HG02571 (cell line): Measurements from ENCODE around the gene AKT3.
A peak's percentile ranks its signal among the peaks of the same experiment; 100 is the strongest.

ENCODE experiments used
- ATAC-seq: cut with Tn5 transposase; IDR thresholded peaks from one replicate; pipeline ENCODE4 v1.9.1; 2021; ENCODE audit warnings: mild to moderate bottlenecking, moderate library complexity; ENCODE audit not compliant: unreplicated experiment

Gene AKT3

DNA sequence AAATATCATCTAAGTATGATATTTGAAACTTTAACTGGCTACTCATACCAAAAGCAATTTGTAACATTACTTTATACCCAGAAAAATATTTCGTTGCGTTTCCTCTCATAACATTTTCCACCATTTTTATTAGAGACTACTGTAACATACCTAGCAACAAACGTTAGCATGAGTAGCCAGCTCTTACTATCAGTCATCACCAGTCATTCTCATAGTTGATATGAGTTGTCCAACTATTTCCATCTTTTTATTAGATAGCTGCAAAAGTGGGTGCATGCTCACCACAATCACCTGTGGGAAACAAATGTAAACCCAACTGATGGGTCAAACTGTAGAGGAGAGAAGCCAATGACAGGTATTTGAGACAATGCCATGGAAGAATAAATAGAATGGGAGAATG is 114.6 kb downstream of the AKT3 start:
- no peak for ATAC-seq

DNA sequence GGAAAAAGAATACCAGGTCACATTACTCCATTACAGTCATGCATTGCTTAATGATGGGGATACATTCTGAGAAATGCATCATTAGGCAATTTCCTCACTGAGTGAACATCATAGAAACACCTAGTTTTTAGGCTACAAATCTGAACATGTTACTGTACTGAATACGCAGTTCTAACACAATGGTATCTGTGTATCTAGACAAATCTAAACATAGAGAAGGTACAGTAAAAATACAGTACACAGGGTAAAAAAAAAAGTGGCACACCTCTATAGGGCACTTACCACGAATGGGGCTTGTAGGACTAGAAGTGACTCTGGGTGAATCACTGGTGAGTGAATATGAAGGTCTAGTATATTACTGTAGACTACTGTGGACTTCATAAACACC is 115.7 kb downstream of the AKT3 start:
- ATAC-seq, result no peak

GRCh38 chr1:243733670-243734307 is 116.3 kb downstream of the AKT3 start:
- ATAC-seq, result no peak

- no peak for ATAC-seq
These were observed 117.4 kb downstream of the AKT3 start for GRCh38 chr1:243732637-243733036.

GRCh38 chr1:243731974-243732625 is 117.9 kb downstream of the AKT3 start:
- ATAC-seq, result no peak

- no peak for ATAC-seq
These were observed 118.6 kb downstream of the AKT3 start for GRCh38 chr1:243731301-243731891.

- no peak for ATAC-seq
These were observed 119.4 kb downstream of the AKT3 start for GRCh38 chr1:243730487-243731150.

DNA sequence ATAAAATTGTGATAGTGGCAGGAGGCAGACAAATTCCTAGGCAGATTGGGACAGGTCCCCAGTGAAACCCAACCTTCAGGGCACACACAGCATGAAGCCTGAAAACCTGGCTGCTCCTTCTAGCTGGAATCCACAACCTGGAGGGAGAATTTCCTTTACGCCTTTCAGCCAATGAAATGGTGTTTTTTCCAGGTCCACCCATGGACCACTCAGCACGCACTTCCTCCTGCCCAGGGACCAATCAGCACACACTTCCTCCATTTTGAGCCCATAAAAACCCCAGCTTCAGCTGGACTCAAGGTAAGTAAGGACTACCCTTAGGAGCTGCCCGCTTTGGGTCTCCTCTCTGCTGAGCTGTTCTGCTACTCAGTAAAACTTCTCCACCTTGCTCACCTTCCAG is 120.1 kb downstream of the AKT3 start:
- ATAC-seq, result no peak

DNA sequence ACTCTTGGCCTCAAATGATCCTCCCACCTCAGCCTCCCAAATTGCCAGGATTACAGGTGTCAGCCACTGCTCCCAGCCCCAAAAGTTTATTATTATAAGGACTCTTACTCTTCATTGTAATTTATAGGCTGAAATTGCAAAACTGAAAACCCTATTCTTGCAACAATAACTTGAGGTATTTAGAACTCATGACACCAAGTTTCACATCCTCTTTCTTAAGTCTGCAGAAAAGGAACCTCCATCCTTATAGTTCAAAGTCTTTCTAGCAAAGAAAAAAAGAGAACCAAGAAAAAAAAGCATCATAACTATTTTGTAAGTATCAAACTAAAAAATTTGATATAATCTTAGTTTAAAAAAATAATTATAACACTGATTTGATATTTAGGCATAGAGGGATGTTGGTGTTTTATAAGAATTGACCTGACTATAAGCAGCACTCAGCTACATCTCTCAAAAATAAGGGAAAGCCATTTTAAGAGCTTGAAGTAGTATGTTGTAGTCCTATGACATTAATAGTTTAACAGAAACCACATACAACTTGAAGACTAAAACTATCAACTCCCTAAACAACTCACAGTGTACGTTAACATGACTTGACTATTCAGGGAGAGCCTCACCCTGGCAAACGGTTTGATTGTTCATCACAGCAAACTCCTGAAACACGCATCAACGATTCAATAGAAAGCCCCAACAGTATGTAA is 122.4 kb downstream of the AKT3 start:
- peak; percentile 83 for ATAC-seq

DNA sequence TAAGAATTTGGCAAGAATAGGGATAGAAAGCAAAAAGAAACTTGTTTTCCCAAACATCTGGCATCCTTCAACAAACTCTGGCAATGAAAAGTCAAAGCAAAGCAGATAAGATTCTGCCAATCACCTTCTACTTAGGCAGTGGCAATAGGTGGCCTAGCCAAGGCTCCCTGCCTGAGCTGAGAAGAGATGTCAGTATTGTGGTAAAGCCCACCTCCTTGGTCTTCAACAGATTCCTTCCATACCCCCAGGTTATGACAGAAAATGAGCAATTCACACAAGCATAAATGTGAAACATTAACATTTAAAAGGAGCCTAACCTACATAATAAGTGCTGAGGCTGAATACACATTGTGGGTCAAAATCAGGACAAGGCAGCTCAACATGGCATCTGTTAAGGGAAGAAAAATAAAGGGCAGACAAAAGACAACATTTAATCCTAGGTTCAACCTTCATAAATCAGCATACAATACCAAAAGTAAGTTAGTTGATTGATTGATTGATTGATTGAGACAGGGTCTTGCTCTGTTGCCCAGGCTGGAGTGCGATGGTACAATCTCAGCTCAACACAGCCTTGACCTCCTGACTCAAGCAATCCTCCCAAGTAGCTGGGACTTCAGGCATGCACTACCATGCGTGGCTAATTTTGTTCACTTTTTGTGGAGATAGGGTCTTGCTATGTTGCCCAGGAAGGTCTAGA is 123.1 kb downstream of the AKT3 start:
- ATAC-seq, result peak; percentile 16

GRCh38 chr1:243725846-243726245 is 124.2 kb downstream of the AKT3 start:
- no peak for ATAC-seq

- ATAC-seq, result no peak
These were observed 125.0 kb downstream of the AKT3 start for GRCh38 chr1:243725075-243725474.

DNA sequence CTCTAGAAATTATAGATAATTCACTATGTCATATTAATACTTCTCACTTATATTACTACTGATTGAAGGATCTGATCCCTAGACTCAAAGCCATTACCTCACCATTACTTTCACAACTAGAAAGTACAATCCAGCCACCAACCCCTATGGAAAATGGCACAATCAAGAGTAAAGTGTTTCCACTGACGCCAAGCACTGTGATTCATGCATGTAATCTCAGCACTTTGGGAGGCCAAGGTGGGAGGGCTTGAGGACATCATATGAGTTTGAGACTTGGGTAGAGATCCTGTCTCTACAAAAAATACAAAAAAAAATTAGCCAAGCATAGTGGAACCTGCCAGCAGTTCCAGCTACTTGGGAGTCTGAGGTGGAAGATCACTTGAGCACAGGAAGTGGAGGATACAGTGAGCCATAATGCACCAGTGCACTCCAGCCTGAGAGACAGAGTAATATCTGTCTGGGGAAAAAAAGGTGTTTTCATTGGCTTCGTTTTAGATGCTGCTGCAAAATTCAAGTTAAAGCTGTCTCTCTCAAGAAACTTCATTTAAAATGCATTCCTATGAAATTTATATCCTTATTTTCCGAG is 126.5 kb downstream of the AKT3 start:
- ATAC-seq, result no peak

GRCh38 chr1:243723050-243723449 is 127.0 kb downstream of the AKT3 start:
- no peak for ATAC-seq

DNA sequence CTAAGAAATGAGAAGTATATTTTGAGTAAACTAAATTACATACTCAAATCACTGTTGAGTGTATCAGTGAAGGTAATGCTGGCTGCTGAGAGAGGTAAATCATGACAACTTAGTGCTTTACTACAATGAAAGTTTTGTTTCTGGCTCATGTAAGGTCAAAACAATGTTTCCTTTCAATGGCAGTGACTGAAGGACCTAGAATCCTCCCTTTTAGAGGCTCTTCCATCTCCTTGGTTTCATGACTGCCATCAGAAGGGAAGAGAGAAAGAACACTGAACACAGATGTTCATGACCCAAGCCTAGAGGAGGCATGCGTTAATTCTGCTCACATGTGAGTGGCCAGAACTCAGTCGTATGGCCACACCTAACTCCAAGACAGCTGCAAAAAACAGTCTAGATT is 130.6 kb downstream of the AKT3 start:
- ATAC-seq, result no peak

DNA sequence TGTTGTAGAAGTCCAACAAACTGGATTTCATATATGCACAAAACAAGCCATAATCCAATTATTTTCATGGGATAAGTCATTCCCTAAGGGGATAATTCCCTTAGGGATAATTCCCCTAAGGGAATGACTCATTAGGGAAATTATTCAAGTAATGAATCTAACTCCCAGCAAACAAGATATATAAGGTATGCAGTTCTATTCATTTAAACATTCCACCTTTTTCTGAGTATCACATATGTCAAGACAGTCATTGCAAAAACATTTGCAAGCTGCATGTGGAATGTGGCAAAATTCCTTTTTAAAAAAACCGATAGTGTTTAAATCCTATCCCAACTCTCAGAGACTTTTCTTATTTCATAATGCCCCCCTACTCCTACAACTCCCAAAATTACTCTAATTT is 131.2 kb downstream of the AKT3 start:
- no peak for ATAC-seq

DNA sequence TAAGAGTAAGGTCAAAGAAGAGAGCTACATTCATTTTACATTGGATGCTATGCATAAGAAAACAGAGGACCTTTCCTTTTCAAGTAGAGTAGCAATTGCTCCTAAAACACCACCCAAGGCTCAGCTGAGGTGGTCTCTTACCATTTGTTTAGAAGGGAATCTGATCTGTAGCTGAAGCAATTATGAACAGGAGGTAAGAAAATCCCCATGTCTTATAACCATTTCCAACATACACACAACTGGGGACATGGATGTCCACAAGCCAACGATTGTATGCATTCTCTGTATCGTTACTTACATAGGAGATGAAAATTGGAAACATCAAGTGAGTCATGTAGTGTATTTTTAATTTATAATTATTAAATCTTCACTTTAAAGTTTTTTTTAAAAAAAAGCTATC is 132.0 kb downstream of the AKT3 start:
- no peak for ATAC-seq

GRCh38 chr1:243716906-243717305 is 133.1 kb downstream of the AKT3 start:
- no peak for ATAC-seq

DNA sequence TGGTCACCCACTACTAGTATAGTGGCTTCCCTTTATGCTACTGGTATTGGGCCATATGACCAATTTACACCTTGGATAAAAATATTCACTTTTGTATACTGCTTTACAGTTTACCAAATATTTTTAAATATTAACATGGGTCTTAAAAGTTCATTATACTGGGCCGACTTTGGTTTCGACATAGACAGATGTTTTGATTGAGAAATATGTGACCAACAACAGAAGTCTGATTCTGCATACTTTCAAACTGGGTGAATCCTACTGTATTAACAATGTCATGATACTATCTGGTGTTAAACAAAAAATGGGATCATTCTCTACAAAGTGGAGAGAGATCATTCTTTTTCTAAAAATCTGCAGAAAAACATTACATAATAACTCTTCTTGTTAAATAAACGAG is 134.8 kb downstream of the AKT3 start:
- ATAC-seq, result no peak

GRCh38 chr1:243713470-243714186 is 136.4 kb downstream of the AKT3 start:
- ATAC-seq, result no peak
